A673 (cell line): ENCODE measurements around the gene DGAT2.

Source experiments
- EZH2 ChIP-seq: fragments of 200-600 bp; sonication (generic); IDR thresholded peaks from 2 replicates; pipeline ENCODE4 v1.6.1; 2017; ENCODE audit warnings: borderline replicate concordance, low read depth, mild to moderate bottlenecking, mixed read lengths, antibody characterized with exemption, low read length; ENCODE audit not compliant: poor library complexity, severe bottlenecking
- TF ChIP-seq, protein P1 (sequence below): fragments of 300-800, 200-600 bp; sonication (generic); conservative IDR thresholded peaks from 2 replicates; pipeline ENCODE4 v1.5.1; 2017; ENCODE audit warnings: low read depth, mild to moderate bottlenecking, antibody characterized with exemption, low read length, moderate library complexity, mixed read lengths

DNA sequence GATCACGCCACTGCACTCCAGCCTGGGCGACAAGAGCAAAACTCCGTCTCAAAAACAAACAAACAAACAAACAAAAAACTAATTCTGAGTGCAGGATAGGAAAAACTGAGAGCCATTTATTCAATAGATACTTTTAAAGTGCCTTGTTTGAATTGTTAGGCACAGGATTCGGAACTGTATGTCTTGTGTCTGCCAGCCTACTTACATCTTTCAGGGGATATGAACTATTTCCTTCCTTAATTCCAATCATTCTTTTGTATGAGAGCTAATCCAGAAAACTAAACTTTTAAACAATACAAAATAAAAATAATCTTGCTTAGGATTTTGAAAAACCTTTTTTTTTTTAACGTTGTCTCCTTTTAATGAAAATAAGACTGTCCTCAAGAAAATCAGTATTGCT lies 59.0 kb downstream of the DGAT2 start:
- TF ChIP-seq, protein P1, sequence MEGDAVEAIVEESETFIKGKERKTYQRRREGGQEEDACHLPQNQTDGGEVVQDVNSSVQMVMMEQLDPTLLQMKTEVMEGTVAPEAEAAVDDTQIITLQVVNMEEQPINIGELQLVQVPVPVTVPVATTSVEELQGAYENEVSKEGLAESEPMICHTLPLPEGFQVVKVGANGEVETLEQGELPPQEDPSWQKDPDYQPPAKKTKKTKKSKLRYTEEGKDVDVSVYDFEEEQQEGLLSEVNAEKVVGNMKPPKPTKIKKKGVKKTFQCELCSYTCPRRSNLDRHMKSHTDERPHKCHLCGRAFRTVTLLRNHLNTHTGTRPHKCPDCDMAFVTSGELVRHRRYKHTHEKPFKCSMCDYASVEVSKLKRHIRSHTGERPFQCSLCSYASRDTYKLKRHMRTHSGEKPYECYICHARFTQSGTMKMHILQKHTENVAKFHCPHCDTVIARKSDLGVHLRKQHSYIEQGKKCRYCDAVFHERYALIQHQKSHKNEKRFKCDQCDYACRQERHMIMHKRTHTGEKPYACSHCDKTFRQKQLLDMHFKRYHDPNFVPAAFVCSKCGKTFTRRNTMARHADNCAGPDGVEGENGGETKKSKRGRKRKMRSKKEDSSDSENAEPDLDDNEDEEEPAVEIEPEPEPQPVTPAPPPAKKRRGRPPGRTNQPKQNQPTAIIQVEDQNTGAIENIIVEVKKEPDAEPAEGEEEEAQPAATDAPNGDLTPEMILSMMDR = no peak
- TF ChIP-seq EZH2 = no peak
